Activated CD8-positive, alpha-beta T cell treated with anti-CD3 and anti-CD28 coated beads for 36 hours (primary cell): Measurements from ENCODE around the gene NDP. TPM values are rescaled to one million over a fixed set of nuclear protein-coding genes. Genes with fewer than 3 reads are reported as not detected.
A peak's percentile ranks its signal among the peaks of the same experiment; 100 is the strongest.

Experiments
- ATAC-seq: fragments of 200-7000 bp; cut with Tn5 transposase; one replicate; pipeline ENCODE4 v1.10.0; 2021; ENCODE audit warnings: mild to moderate bottlenecking, moderate library complexity
- CTCF ChIA-PET: fragments of 350-600 bp; sonication (Branson Sonifier 250); formaldehyde crosslinking; loops from one replicate; lab custom pipeline; 2021; ENCODE audit warnings: antibody characterized with exemption; lab: Charles Lee
- POLR2A ChIA-PET: fragments of 350-600 bp; sonication (Branson Sonifier 250); formaldehyde crosslinking; loops from one replicate; lab custom pipeline; 2021; ENCODE audit warnings: antibody characterized with exemption; lab: Charles Lee
- DNase-seq: peaks from one replicate; pipeline ENCODE4 v3.0.0-alpha.2; 2020
- H3K27ac Mint-ChIP-seq: one replicate; pipeline ENCODE4 v1.8.0; 2021; ENCODE audit warnings: mild to moderate bottlenecking, mixed read lengths
- H3K27me3 Mint-ChIP-seq: one replicate; pipeline ENCODE4 v1.8.0; 2021; ENCODE audit warnings: mixed read lengths
- H3K36me3 Mint-ChIP-seq: one replicate; pipeline ENCODE4 v1.8.0; 2021; ENCODE audit warnings: low read depth, mixed read lengths
- H3K4me1 Mint-ChIP-seq: one replicate; pipeline ENCODE4 v1.8.0; 2021; ENCODE audit warnings: low read depth, mixed read lengths
- H3K4me3 Mint-ChIP-seq: one replicate; pipeline ENCODE4 v1.8.0; 2021; ENCODE audit warnings: mild to moderate bottlenecking, moderate library complexity, mixed read lengths
- H3K9me3 Mint-ChIP-seq: one replicate; pipeline ENCODE4 v1.8.0; 2021; ENCODE audit warnings: mixed read lengths
- intact Hi-C: fragments of 100-400 bp; cut with micrococcal nuclease; formaldehyde crosslinking; loops from one replicate; pipeline ENCODE4 v1.10.0; 2022
- total RNA-seq, 2 experiments: library from RNA; stranded (reverse); gene quantifications; one replicate each; pipeline ENCODE4 v1.2.3, GENCODE V29; 2021
- TF ChIP-seq, protein P1 (sequence below): fragments of 200-600 bp; IDR thresholded peaks from one replicate; pipeline ENCODE4 v1.8.0; 2022; ENCODE audit warnings: antibody characterized with exemption, mild to moderate bottlenecking

Gene NDP, protein sequence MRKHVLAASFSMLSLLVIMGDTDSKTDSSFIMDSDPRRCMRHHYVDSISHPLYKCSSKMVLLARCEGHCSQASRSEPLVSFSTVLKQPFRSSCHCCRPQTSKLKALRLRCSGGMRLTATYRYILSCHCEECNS
- total RNA-seq = not detected

DNA sequence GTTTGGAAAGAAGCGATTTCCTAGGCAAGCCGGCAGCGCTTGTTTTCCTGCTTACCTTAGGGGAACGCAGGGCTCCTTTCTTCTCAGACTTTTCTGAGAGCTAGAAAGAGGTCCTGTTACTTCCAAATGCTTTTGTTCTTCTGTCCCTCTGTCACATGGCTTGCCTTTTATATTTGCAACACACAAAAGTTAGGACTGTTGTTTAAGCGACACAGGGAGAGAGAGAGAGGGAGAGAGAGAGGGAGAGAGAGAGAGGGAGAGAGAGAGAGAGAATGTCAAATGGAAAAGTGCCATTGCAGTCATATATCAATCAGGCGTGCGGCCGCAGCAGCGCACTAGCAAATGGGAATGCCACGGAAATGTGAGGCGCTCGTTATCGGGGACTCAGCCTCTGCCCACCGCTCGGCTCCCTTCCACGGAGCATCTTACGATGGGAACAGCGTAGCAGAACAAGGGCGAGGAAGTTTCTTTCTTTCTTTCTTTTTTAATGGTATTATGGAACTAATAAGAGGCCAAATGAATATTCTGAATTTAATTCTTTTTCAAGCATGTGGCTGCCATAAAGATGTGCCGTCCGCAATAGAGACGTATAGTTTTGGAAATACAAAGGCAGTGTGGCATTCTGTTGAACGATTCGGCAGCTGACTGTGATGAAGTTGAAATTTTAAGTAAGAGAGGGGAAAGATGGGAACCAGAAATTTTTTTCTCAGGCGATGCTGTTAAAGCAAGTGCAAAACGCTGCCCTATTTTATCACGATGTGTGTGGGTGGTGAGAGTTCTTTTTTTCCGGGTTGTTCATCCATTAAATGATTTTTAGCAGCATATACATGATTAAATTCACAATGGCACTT lies at the start of gene NDP:
TSS of gene NDP (minus strand) at position 142 of the 851 bp plus-strand sequence. CDS start 14,745 bp downstream, outside the sequence.
- ChIA-PET POLR2A (no interaction called here), CTCF (interaction anchor here (1.4 kb wide), 1 partner anchor 15 kb away, joined by 5 read pairs; no protein-coding TSS in a partner anchor)
- Mint-ChIP-seq H3K36me3 (no peaks in the 10 kb centered on the region), H3K27me3 (peaks cover 16% of the 10 kb centered on the region), H3K4me3 (peak within 1 kb of the TSS; percentile 23), H3K4me1 (peaks cover 8% of the 10 kb centered on the region), H3K9me3 (no peaks in the 10 kb centered on the region), H3K27ac (no peak within 1 kb of the TSS)
- ATAC-seq = no peak
- DNase-seq = no peak
- intact Hi-C loops = no loop called here
- TF ChIP-seq, protein P1, sequence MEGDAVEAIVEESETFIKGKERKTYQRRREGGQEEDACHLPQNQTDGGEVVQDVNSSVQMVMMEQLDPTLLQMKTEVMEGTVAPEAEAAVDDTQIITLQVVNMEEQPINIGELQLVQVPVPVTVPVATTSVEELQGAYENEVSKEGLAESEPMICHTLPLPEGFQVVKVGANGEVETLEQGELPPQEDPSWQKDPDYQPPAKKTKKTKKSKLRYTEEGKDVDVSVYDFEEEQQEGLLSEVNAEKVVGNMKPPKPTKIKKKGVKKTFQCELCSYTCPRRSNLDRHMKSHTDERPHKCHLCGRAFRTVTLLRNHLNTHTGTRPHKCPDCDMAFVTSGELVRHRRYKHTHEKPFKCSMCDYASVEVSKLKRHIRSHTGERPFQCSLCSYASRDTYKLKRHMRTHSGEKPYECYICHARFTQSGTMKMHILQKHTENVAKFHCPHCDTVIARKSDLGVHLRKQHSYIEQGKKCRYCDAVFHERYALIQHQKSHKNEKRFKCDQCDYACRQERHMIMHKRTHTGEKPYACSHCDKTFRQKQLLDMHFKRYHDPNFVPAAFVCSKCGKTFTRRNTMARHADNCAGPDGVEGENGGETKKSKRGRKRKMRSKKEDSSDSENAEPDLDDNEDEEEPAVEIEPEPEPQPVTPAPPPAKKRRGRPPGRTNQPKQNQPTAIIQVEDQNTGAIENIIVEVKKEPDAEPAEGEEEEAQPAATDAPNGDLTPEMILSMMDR = no peak

DNA sequence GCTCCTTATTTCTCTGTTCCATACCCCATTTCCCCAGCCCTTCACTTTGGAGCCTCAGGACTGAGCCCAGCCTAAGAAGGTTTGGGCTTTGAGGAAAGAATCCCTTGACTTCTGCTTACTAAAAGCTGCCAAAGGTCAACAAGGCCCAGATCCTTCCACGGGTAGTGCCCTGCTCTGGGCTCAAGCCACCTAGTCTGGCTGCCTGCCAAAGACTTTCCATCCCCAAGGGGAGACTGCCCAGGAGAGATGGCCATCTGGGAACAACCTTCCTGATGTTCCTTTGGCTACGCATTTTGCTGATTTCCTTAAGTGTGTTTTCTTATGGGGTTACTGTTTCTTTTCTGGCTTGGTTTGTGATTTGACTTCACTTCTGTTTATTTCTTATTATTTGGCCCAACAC lies 49.8 kb upstream of the NDP start:
- no peaks in the 10 kb centered on the region for H3K36me3 Mint-ChIP-seq
- ChIA-PET CTCF (no interaction called here), POLR2A (no interaction called here)
- no peak overlapping the region for H3K27ac Mint-ChIP-seq
- H3K27me3 Mint-ChIP-seq = no peaks in the 10 kb centered on the region
- intact Hi-C loops = no loop called here
- no peaks in the 10 kb centered on the region for H3K9me3 Mint-ChIP-seq
- ATAC-seq (no peak), DNase-seq (no peak)
- H3K4me3 Mint-ChIP-seq = no peak overlapping the region
- no peaks in the 10 kb centered on the region for H3K4me1 Mint-ChIP-seq
- TF ChIP-seq, protein P1 = no peak

DNA sequence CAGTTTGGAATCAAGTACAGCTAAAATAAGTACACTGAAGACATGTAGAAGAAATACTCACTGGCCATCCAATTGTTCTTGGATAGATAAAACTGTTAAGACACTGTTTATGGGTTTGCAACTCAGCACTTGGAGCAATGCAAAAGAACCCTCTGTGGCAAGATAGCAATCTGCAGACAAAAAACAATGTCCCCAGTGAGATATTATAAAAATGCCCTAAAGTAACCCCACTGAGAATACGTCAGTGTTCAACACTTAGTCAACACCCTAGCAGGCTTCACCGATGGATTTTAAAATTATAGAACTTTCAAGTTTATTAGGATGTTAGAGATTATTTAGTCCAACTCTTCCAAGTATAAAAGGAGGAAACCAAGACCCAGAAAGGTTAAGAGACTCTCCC lies 47.5 kb upstream of the NDP start:
- TF ChIP-seq, protein P1 = no peak
- DNase-seq (no peak), ATAC-seq (no peak)
- Mint-ChIP-seq H3K27me3 (peaks cover 1% of the 10 kb centered on the region), H3K9me3 (no peaks in the 10 kb centered on the region), H3K27ac (no peak overlapping the region), H3K4me1 (no peaks in the 10 kb centered on the region), H3K4me3 (no peak overlapping the region), H3K36me3 (no peaks in the 10 kb centered on the region)
- intact Hi-C loops = no loop called here
- ChIA-PET CTCF (no interaction called here), POLR2A (no interaction called here)

DNA sequence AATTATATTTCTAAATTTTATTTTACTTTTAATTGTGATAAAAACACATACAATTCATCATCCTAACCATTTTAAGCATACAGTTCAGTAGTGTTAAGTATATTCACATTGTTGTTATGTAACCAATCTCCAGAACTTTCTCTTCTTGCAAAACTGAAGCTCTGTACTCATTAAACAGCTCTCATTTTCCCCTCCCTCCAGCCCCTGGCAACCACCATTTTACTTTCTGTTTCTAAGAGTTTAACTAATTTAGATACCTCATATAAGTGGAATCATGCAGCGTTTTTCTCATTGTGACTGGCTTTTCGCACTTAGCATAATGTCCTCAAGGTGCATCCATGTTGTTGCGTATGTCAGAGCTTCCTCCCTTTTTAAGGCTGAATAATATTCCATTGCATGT lies 46.7 kb upstream of the NDP start:
- Mint-ChIP-seq H3K27ac (no peak overlapping the region), H3K4me3 (no peak overlapping the region), H3K27me3 (peaks cover 1% of the 10 kb centered on the region), H3K4me1 (no peaks in the 10 kb centered on the region), H3K9me3 (no peaks in the 10 kb centered on the region), H3K36me3 (no peaks in the 10 kb centered on the region)
- intact Hi-C loops = no loop called here
- ChIA-PET POLR2A (interaction anchor here (0.9 kb wide), 1 partner anchor 35 kb away, joined by 3 read pairs; no protein-coding TSS in a partner anchor), CTCF (no interaction called here)
- DNase-seq (no peak), ATAC-seq (no peak)
- TF ChIP-seq, protein P1 = no peak

DNA sequence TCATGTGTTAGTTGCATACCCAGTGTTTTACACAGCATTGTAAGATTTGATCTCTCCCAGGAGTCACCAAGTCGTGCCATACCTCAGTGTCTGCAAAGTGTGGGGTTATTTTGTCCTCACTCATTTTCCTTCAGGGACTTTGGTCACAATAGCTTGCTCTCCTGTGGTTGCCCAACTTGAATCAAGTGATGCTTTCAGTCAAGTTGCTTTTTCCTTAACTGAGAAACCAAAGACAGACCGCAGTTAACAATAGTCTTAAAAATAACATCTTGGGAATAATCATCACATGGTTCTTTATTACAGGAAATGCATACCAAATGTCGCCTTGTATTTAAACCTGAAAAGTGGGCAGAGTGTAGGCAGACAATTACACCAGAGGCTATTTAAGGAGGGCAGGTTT lies 44.5 kb upstream of the NDP start:
- Mint-ChIP-seq H3K27me3 (peaks cover 1% of the 10 kb centered on the region), H3K9me3 (no peaks in the 10 kb centered on the region)

More for the DNA sequence above, 44.5 kb upstream of the NDP start:
- POLR2A ChIA-PET = no interaction called here
- ATAC-seq (no peak), DNase-seq (no peak)
- TF ChIP-seq, protein P1 = no peak
- intact Hi-C loops = no loop called here
- Mint-ChIP-seq H3K4me1 (peaks cover 3% of the 10 kb centered on the region), H3K4me3 (no peak overlapping the region), H3K27ac (no peak overlapping the region), H3K36me3 (no peaks in the 10 kb centered on the region)
- CTCF ChIA-PET = no interaction called here
